Stimulated activated CD8-positive, alpha-beta memory T cell treated with anti-CD3 and anti-CD28 coated beads, Interleukin-4, amount 100 ng/mL, for 24 hours (primary cell): ENCODE data around the gene NPW.
"Not testable (repeated sequence)": the region's sequence is repeated elsewhere in the genome, so short reads cannot be mapped to it uniquely, and the experiment has no call there.

Source experiments
- DNase-seq: peaks from one replicate; pipeline ENCODE4 v3.0.0-alpha.2; 2020; ENCODE audit warnings: low read depth

NPW gene

DNA sequence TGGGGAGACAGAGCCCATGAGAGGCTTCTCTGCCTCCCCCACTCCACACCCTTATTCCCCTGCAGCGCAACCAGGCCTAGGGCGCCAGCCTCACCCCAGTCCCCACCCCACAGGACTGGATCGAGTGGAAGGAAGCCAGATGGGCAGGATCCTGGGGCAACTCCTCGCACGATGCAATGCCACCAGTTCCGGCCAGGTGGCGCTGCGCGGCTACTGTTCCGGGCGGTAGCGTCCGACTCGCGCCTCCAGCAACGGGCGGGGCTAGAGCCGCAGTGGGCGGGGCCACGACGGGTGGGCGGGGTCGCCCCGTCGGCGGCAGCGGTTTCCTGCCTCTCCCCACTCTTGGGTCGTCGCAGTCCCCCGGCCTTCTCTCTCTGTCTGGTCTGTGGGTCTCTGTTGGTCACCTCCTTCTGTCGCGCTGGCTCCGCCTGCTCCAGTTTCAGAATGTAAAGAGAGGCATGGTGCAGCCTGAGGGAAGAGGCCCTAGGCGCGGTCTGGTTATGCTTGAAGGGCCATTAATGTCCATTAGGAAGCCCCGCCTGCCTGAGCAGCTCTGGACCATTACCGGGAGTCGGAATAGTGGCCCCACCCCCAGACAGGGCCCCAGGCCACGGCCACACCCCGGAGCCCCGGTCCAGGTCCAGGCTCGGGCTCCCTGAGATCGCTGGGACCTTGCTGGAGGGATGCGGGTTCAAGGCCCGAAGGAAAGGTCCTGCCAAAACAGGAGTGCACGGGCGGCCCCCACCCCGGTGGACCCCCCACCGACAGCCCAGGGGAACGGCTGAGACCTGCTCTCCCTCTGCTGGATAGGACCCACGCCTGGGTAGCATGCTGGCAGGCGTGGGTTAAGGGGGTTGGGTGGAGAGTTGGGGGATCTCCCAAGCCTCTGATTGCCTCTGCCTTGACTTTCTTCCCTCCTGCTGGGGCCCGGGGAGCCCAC lies 3.8 kb downstream of the NPW start:
- DNase-seq, result peak; percentile 94

GRCh38 chr16:2024032-2024420 lies 4.4 kb downstream of the NPW start:
- DNase-seq, result no peak

DNA sequence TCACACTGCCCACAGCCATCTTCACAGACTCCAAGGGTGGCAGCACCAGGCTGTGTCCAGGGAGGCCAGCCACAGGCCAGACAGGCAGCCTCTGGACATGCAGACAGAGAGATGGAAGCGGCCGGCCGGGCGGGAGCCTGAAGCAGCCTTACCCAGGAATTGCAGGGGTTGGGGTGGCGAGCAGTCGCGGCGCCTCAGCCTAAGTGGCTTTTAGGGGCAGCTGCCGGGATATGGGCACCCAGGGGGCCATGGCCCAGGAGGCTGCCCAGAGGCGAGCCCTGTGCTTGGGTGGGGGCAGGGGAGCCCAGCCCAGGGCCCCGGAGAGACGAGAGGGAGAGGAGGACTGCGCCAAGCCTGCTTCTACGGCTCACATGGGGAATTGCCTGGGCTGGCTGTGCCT lies 5.7 kb downstream of the NPW start:
- DNase-seq, result no peak

DNA sequence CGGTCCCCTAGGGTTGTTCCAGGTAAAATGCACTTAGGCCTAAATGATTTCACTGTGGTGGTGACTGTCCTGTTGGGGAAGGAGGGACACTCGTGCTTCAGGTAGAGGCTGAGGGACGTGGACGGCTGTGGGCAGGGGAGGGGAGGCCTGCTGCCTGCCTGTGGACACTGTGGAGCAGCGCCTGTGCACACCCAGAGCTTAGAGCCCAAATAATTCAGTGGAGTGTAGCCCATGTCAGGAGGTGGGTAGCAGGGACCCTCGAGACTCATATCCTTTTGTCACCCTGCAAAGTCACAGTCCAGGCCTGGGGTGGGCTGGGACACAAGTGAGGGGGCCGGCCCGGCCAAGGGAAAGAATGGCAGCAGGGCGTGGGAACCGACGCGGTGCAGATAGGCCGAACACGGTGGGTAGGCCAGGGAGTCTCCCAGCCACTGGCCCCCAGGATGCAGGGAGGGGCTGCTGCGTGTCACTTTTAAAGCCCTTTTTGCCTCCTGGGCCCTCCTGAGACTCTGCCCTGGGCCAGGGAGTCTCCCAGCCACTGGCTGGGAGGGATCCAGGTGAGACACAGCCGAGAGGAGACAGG lies 6.4 kb downstream of the NPW start:
- no peak for DNase-seq

DNA sequence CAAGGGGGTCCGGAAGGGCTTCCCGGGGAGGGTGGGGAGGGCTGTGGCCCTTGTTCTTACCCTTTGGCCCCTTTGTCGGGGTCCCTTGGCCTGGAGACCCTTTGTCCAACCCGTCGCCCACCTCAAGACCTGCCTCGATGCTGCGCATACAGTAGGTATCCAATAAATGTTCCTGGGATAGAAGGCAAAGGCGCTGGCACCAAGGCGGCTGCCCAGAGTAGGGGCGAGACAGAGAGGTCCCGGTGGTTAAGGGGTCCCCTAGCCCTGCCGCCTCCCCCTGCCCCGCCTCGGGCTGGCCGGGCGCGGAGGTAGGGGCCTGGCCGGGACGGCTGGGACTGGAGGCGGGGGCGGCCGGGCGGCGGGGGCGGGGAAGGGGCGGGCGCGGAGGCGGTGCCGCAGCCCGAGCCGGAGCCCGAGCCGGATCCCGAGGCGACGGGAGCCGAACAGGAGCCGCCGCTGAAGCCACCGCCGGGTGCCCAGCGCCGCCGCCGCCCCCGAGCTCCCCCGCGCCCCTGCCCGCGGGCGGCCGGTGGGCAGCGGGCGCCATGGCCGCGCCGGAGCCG lies 7.0 kb downstream of the NPW start, which contains the start of gene NHERF2:
NHERF2 (plus strand) TSS at position 442 of the 563 bp plus-strand sequence; CDS start at position 546, 104 bp downstream.
- no peak for DNase-seq

GRCh38 chr16:2027024-2028010 lies 7.7 kb downstream of the NPW start:
- DNase-seq, result no peak

- no peak for DNase-seq
Observed at GRCh38 chr16:2028146-2028545, 8.6 kb downstream of the NPW start.

GRCh38 chr16:2028620-2029220 lies 9.1 kb downstream of the NPW start:
- no peak for DNase-seq

DNA sequence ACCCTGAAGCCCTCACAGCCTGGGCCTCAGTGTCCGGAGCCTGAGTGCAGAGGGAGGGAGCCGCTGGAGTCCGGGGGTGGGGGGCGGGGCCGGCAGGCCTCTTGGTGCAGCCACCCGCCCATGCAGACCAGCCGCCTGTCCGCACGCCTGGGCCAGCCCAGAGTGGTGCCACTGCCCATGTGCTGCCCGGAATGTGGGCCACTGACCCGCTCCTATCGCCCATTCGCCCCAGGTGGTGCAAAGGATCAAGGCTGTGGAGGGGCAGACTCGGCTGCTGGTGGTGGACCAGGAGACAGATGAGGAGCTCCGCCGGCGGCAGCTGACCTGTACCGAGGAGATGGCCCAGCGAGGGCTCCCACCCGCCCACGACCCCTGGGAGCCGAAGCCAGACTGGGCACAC lies 9.8 kb downstream of the NPW start:
- no peak for DNase-seq

- DNase-seq, result no peak
Observed at GRCh38 chr16:2030036-2030435, 10.5 kb downstream of the NPW start.

DNA sequence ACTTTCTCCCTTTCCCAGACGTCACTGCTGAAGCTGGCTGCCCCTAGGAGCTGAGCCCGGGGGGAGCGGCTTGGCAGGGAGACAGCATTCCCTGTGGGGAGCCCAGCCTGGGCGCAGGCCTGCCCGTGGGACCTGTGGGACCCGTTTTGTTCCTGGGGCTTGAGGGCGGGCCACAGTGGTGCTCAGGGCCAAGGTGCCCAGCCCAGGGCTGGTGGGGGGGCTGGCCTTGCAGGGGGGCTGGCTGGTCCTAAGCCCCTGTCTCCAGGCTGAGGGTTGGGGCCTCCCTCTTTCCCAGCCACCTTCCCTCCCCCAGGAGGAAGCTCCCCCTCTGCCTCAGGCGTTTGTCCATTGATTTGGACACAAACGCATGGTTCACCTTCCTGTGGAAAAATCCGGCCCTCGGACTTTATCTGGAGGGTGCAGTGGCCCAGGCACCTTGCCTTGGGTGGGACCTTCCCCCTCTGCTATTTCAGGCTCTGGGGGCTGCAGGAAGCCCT lies 11.5 kb downstream of the NPW start:
- DNase-seq, result no peak

GRCh38 chr16:2032285-2033056 lies 12.9 kb downstream of the NPW start:
- DNase-seq, result no peak

GRCh38 chr16:2033057-2033908 lies 13.7 kb downstream of the NPW start:
- no peak for DNase-seq

- DNase-seq, result not testable (repeated sequence)
Observed at GRCh38 chr16:2033909-2034695, 14.5 kb downstream of the NPW start.

- DNase-seq, result no peak
Observed at GRCh38 chr16:2034696-2035430, 15.3 kb downstream of the NPW start.

- no peak for DNase-seq
Observed at GRCh38 chr16:2035431-2036199, 16.0 kb downstream of the NPW start.
